Measurements from ENCODE around the gene CDH10. TPM values are rescaled to one million over a fixed set of nuclear protein-coding genes. Genes with fewer than 3 reads are reported as not detected.

CDH10 gene
- not detected for total RNA-seq

DNA sequence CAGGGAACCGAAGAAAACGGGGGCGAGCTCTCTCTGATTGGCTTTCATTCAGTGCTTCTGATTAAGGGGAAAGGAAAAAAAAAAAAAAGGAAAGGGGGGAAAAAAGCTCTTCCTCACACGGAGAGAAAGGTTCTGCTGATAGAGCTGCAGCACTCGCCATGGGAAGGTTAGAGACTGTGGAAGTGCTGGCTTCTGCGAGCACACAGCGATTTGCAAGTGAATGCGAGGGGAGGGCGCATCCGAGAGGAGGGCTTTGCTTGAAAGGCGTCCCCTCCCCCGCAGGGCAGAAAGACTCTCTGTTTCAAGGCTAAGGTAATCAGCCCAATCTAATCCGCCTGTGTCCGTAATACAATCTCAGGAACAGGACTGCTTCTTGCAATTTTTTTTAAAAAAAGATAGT is at the start of gene CDH10:
TSS of gene CDH10 (minus strand) at position 218 of the 400 bp plus-strand sequence. CDS start 51,488 bp downstream, outside the sequence.
- CTCF ChIA-PET: no interaction called here
- POLR2A ChIA-PET: no interaction called here

DNA sequence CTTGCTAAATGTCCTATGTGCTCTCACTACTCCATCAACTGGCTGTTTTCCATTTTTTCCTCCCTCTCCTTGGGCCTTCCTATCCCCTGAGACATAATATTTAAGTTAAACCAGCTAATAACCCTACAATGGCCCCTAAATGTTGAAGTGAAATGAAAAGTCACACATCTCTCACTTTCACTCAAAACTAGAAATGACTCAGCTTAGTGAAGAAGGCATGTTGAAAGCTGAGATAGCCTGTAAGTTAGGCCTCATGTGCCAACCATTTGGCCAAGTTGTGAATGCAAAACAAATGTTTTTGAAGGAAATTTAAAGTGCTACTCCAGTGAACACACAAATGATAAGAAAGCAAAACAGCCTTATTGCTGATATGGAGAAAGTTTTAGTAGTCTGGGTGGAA is 48.8 kb upstream of the CDH10 start:
- POLR2A ChIA-PET: no interaction called here
- CTCF ChIA-PET: no interaction called here

DNA sequence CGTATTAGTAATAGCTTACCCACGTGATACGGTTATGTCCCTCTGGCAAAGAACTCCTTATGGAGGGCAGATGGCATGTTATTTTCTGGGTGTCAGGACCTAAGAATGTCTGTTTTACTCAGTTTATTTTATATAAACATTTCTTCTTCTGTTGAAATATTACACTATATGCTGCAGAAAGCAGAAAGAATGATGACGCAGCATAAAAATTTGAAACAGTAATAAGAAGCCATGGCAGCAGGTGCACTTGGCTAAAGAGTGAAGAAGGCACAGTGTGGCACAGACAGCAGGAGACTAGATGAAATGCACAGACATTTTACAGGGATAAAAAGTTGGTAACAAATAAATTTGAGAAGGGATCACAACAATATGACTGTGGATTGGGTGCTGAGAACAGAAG is 46.3 kb upstream of the CDH10 start:
- POLR2A ChIA-PET: no interaction called here
- CTCF ChIA-PET: no interaction called here

DNA sequence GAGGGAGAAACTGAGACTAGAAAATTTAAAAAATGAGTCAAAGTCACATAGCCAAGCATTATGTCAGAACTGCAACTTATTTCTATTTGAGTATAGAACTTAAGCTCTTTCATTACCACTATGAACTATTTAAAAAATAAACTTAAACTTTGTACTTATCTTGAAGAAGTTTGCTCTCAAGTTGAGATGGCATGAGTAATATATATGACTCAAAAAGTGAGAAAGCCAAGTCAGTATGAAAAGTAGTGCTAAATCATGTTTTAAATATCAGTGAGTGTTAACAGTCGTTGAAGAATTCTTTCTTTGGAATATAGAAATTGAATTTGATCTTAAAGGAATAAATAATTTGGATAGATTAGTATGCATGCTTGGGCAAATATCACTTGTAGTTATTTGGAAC is 36.3 kb upstream of the CDH10 start:
- ChIA-PET POLR2A (no interaction called here), CTCF (no interaction called here)

DNA sequence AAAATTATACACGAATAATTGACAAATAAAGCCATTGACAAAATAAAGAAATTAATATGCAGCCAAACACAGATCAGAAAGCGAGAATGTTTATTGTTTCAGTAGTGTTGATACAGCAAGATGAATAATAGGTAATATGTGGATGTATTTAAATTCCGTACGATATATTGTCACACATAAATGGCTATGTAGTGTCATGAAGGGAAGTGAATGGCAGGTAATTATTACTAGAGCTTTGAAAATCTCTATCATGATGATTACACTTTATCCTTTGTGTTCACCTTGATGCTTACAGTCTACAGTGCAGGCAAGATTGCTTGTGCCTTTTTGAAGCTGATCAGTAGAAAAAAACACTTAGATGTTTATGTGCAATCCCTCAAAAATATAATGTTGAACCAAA is 23.3 kb upstream of the CDH10 start:
- CTCF ChIA-PET: no interaction called here
- POLR2A ChIA-PET: no interaction called here

DNA sequence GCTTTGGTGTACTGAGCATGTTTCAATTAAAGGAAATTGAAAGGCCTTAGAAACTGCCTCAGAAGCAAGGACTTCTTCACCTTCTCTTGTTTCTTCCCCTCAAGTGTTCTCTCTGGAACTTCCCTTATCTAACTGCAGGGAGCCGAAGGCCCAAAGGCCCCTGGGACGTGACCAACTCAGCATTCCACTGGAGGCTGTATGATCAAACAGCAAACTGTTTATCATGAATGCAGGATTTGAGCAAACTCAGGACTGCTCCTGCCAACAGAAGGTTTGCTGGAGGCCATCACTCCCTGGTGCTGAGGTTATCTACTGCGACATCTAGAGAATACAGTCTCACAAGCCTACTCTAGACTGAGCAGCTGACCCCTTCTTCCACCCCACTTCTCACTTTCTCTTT is 4.8 kb upstream of the CDH10 start:
- ChIA-PET POLR2A (no interaction called here), CTCF (no interaction called here)

DNA sequence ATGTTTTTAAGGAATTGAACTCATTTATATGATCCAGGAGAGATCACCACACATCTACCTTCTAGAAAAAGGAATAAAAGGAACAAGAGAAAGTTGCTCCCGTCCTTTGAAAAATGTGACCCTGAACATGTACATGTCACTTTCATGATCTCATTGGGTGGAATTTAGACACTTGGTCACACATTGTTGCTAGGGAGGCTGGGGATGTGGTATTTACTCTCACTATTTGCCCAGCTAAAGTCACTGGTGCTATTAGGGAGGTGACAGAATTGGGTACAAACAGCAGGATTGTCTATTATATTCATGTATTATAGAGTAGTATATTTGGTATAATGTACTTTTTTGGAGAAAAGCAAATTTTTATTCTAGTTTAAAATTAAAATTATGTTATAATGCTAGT is 2.1 kb upstream of the CDH10 start:
- POLR2A ChIA-PET: no interaction called here

DNA sequence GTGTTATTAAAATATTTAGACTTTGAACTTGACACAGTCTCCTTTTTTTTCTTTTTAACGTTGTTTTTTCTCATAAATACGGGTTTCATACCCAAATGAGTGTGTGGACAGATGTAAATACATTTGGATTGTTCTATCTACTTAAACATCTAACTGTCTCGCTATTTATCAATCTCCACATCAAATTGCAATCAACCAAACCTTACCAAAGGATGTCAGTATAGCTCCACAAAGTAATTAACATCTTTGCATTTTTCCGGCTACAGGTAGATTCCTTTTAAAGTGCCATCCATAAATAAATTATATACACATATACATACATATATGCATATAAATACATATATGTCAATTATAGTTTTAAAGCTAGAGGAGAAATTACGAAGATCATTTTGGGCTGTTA is 705 bp upstream of the CDH10 start:
- ChIA-PET POLR2A (no interaction called here), CTCF (no interaction called here)

More for the DNA sequence above, 2.1 kb upstream of the CDH10 start:
- CTCF ChIA-PET: no interaction called here

DNA sequence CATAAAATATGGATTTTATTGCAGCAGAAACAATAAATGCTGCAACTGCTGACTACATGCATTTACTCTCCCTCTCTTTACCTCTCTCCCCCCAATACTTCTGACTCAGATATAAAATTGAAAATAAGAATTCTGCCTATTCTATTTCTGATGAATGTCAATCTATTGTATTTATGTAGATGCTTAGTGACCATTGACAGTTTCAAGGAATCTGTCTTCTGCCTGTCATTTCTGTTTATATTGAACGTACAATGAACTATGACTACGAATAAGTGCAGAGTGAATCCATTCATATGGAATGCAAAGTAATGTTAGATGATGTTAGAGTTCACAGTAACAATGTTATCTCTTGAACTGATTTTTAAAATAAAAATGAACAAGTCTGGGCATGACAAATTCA is 898 bp downstream of the CDH10 start:
- CTCF ChIA-PET: no interaction called here
- POLR2A ChIA-PET: no interaction called here

DNA sequence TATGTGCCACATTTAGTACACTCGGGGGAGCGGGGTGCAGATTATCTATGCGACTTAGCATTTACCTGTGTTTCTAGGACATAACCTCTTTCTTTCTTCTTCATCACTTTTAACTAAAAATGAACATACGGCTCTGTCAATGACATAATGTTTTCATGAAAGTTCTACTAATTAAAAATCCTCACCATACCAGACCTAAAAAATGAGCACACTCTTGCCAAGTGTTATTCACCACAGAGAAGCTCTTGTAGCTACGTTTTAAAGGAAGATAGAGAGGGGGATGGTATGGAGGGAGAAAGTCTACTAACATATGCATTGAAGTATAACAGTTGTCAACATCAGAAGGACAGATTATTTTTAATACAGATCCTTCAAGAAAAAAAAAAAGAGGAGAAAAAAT is 1.6 kb downstream of the CDH10 start:
- ChIA-PET CTCF (no interaction called here), POLR2A (no interaction called here)

DNA sequence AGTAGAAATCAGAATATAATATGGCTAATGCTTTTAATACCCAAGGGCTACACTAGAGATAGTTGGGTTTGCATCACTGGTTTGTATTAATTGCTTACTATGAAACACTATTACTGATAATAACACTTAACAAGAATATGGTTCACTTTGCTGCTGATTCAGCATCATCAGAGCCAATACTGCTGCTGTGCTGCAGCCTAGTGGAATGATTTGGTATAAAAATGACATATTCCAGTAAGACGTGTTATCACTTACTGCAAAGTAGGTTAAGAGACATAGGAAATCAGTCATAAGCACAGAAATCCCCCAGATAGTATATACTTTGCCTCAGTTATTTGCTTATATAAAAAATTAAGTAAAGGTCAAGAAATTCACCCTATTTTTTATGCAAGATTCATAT is 2.8 kb downstream of the CDH10 start:
- ChIA-PET CTCF (no interaction called here), POLR2A (no interaction called here)

DNA sequence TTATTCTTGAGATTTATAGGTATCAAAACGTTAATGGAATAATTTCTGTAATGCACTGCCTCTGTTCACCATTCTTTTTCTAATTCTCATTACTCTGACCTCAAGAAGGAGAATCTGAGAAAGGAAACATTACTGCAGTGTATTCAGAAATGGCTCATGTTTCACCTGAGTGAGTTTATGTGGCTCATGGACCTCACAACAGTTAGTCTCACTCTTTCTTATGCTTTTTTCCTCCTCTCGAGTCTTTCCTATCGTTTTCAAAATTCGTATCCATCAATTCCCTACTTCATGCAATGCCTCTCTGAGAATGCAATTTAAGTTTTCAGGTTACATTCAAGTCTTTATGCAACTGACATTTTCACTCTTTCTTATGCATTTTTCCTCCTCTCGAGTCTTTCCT is 9.6 kb downstream of the CDH10 start:
- CTCF ChIA-PET: no interaction called here
- POLR2A ChIA-PET: no interaction called here

DNA sequence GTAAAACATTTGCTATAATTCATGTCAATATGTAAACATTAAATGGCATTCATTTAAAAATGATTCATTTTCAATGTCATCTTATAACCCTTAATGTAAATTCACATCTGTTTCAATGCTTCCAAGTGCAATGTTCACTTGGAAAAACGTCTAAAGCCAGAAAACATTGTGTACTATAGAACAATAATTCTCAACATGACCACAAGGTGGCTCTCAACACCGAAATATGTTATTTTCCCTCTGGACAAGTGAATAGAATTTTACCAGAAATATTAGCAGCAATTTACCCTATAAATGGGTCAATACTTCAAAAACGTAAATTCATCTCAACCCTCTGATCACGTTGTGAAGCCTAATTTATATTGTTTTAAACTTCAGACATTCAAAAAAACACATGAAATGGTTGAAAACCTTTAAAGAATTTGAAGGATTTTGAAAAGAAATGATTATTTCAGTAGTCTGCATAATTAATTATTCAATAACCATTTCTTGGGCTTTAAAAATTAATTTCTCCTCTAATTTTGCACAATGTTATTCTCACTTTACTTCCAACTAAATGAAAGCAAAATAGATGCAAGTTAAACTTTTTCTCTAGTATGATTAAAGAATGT is 11.0 kb downstream of the CDH10 start:
- POLR2A ChIA-PET: no interaction called here
- CTCF ChIA-PET: no interaction called here

DNA sequence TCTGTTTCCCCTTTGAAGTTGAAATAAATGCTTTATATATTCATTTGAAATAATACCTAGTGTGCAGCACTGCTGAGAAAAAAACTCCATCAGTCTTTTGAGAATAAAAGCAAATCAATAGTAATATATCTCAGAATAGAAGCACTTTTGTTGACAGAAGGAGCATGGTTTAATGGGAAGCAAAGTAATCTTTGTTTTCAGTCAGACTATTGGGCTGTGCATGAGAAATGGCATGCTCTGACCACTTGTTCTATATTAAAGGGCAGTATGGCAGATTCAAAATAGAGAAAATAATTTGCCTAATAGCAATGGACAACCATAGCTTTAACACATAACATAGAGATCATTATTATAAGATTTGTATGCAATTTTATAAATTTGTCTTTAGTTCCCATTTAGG is 12.4 kb downstream of the CDH10 start:
- ChIA-PET CTCF (no interaction called here), POLR2A (no interaction called here)

DNA sequence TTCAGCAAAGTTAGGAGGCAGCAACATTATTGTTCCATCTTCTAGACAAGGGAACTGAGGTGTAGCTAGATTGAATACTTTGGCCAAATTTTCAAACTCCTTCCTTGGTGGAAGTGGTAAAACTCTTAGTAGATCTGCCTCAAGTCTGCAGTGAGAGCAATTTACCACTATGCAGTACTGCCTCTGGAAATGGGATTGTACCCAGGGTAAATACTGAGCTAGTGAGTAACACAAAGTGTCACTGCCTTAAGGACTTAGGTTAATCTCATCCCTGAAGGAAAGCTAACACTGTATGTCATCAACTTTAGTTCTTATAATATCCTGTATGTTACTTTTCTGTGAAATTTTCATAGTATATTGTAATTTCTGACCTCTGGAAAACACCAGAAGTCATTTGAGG is 13.9 kb downstream of the CDH10 start:
- ChIA-PET POLR2A (no interaction called here), CTCF (interaction anchor here (0.7 kb wide), 1 partner anchor 71 kb away, joined by 4 read pairs; no protein-coding TSS in a partner anchor)

DNA sequence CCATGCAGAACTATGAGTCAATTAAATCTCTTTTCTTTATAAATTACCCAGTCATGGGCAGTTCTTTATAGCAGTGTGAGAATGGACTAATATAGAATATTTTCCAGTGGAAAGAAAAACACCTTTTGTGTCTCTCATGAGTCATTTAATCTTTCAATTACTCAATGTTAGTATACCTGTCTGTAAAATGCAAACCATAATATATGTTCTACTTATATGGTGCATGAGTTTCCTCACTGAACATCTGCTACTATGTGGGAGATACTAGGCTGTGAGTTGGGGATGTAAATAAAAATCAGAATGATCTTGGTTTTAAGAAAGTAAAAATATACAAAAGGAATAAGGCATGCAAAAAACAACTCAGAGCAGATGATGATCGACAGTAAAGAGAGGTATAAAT is 15.0 kb downstream of the CDH10 start:
- CTCF ChIA-PET: no interaction called here
- POLR2A ChIA-PET: no interaction called here

DNA sequence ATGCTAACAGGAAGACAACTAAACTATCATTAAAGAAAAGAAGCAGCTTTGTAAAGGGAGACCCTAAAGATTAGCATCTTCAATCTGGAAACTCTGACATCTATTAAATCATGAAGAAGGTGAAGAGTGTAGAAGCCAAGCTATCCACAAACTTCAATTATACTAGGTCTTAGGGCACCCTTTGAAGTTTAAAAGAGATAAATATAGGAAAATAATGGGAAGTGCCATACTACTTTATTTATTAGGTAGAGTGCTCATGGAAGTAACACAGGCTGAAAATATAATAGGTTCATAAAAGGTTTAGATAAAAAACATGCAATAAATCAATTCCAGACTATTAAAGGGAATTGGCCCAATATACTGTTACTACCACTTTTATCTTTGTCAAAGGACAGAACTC is 19.9 kb downstream of the CDH10 start:
- POLR2A ChIA-PET: no interaction called here
- CTCF ChIA-PET: no interaction called here

DNA sequence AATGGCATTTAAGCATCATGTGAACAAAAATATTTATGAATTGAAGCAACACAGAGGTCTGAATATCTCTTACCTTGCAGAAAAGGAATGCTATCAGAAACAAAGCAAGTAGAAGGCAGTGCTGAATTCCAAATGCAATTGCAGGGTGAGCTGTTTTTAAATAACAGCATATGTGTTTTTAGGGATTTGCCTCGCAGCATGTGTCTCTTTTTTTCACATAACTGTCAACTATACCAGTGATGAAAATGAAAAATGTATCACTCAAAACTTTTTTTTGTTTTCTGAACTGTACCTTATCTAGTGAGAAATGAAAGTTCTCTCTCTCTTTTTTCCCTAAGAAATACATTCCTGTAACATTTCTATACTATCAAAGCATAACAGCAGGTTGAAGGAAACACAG is 21.2 kb downstream of the CDH10 start:
- CTCF ChIA-PET: no interaction called here
- POLR2A ChIA-PET: no interaction called here

DNA sequence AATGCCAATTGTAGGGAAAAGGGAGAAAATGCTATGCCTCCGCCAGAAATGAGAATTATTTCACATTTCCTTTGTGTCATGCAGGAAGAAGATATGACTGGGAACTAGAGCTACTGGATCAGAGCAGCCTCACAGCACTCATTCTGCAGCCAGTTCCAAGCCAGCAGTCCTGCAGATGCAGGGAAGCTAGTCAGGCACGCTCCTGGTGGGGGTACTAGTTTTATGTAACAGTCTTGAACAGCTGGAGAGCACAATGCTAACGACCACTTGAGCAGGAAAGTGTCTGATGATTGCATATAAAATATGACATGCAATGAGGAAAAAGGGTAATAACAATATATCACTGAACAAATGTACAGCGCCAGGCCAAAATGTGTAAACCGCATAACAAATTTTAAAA is 21.7 kb downstream of the CDH10 start:
- POLR2A ChIA-PET: no interaction called here
- CTCF ChIA-PET: no interaction called here

DNA sequence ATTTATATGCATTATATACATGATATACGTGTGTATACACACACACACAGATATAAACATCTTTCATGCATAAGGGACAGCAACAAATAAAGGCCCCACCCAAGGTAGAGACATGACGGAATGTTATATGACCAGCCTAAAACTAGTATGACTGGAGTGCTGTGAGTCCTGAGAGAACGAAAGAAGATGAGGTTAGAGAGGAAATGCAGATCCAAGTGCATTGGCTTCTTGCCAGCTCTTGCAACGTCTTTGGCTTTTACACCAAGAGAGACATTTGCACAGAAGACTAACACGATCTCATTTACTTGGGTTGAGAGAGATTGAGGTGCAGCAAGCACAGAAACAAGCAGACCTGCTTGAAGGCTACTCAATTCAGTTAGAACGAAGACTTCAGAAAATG is 23.0 kb downstream of the CDH10 start:
- ChIA-PET POLR2A (no interaction called here), CTCF (no interaction called here)

DNA sequence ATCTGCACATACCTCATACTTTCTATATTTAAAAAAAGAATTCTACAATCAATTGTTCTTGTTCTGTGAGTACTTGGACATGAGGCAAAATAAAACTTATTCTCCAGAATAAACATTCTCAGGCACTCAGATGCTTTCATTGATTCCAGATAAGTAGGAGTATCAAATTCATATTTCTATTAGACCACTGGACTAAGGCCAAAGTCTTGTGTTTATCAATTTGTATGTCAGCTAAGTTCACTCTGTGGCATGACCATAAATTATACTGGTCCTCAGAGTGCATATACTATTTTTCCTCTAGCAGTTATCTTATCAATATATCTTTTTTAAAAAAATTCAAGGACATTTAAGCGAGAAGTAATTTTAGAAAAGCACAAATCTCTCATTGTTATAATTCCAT is 28.2 kb downstream of the CDH10 start:
- ChIA-PET CTCF (no interaction called here), POLR2A (no interaction called here)

DNA sequence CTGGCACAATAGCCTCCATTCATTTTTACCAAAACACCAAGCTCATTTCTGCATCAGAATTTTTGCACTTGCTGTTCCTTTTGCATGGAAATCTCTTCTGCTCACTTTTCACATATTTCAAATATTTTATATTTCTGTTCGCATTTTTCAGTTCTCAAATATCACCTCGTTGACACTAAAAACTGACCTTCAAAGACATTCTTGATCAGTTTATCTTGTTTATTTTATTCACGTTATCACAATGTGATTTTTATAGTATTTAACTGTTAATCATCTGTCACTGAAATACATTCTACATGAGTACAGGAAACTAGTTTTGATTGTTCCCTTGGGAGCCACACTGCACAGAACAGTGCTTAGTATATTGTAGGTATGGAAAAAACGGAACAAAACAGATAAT is 29.6 kb downstream of the CDH10 start:
- CTCF ChIA-PET: no interaction called here
- POLR2A ChIA-PET: no interaction called here

DNA sequence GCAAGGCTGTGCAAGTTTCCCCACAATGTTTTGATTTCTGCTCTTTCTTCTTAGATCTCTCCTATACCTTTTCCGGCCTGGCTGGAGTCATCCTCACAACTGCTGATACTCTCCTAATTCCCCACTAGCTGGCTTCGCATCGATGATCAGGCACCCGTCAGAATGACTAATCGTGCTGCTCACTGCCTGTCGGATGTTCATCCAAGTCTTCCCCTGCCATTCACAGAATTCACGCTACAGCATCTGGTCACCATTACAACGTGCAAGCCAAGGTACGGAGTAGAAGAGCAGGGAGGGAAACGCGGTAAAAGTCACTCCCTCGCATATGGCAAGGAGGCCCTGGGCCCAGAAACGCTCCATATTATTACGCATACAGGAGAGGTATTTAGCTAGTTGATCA is 35.1 kb downstream of the CDH10 start:
- CTCF ChIA-PET: no interaction called here
- POLR2A ChIA-PET: no interaction called here
